ENCODE measurements around the gene GPR68. TPM values are rescaled to one million over a fixed set of nuclear protein-coding genes. Genes with fewer than 3 reads are reported as not detected.

Gene GPR68, protein sequence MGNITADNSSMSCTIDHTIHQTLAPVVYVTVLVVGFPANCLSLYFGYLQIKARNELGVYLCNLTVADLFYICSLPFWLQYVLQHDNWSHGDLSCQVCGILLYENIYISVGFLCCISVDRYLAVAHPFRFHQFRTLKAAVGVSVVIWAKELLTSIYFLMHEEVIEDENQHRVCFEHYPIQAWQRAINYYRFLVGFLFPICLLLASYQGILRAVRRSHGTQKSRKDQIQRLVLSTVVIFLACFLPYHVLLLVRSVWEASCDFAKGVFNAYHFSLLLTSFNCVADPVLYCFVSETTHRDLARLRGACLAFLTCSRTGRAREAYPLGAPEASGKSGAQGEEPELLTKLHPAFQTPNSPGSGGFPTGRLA
- polyA plus RNA-seq (2011; rRNA removed): 0.09 TPM in 2 replicates
- 0.09 and 0.22 TPM in 2 replicates for polyA plus RNA-seq (2012; cell fraction: cytosol; rRNA removed)
- polyA plus RNA-seq (2012; cell fraction: nucleus; rRNA removed): 0.27 and 0.30 TPM in 2 replicates
- 0.07 to 0.09 TPM (median 0.09 TPM) in 3 replicates for polyA plus RNA-seq (2017; fragmentation: RNase III; extraction: RNeasy Plus Mini Kit Qiagen cat#74134 plus additional on column Dnase treatment)
- polyA minus RNA-seq (2011; rRNA and poly(A)+ RNA removed): not detected in 2 replicates

DNA sequence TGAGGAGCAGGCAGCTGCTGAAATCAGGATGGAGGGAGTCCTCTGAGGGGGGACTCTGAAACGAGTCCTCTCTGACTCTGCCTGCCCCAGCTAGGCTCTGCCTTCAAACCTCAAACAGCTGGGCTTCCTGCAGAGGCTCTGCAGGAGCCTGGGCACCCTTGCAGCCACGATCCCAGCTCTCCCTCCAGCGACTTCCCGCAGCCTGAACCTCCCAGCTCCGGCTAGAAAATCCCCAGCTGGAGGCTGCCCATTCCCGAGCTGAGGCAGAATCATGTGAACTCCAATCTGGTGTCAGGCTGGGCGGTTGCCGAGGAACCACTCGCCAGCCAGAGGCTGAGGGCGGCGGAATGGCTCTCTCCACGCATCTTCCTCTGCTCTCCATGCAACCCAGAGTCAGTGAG, at the start of gene GPR68:
Gene GPR68 (minus strand): TSS at position 204 of the 401 bp plus-strand sequence. CDS start 9,654 bp downstream, outside the sequence.
- ChIA-PET CTCF (interaction anchor here (0.6 kb wide), 2 partner anchors 31 to 426 kb away, joined by 3 to 4 read pairs; no protein-coding TSS in a partner anchor), POLR2A (no interaction called here)
- Histone ChIP-seq H3K4me3 (no peak within 1 kb of the TSS), H3K4me2 (no peak within 1 kb of the TSS), H3K27ac (no peak within 1 kb of the TSS), H3K9me3 (no peaks in the 10 kb centered on the region), H3K4me1 (no peaks in the 10 kb centered on the region)
- peak; percentile 33 to 49; a peak in 4 of 6 replicates for ATAC-seq
- 57% methylated on average over 7 of the region's 12 CpGs for WGBS (ENCODE audit: missing lambda C conversion rate)
- DNase-seq (ENCODE audit: low read depth in 1 of 2, low spot score in 1 of 2): no peak
- no peak for TF ChIP-seq GATA3 (IDR thresholded peaks at IDR 0.05; ENCODE audit: borderline replicate concordance)
- no peak for TF ChIP-seq ESRRA (IDR thresholded peaks at IDR 0.05; ENCODE audit: borderline replicate concordance, low read length)
- no peak for TF ChIP-seq HOXB5 (CRISPR knock-in tag; IDR thresholded peaks at IDR 0.05)
- TF ChIP-seq BHLHE40 (IDR thresholded peaks at IDR 0.05; ENCODE audit: low read depth, low read length): no peak
- TF ChIP-seq CHD4 (IDR thresholded peaks at IDR 0.05; ENCODE audit: borderline replicate concordance): no peak
- no peak for TF ChIP-seq CEBPB (IDR thresholded peaks at IDR 0.05)
- TF ChIP-seq, protein P1, sequence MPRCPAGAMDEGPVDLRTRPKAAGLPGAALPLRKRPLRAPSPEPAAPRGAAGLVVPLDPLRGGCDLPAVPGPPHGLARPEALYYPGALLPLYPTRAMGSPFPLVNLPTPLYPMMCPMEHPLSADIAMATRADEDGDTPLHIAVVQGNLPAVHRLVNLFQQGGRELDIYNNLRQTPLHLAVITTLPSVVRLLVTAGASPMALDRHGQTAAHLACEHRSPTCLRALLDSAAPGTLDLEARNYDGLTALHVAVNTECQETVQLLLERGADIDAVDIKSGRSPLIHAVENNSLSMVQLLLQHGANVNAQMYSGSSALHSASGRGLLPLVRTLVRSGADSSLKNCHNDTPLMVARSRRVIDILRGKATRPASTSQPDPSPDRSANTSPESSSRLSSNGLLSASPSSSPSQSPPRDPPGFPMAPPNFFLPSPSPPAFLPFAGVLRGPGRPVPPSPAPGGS (IDR thresholded peaks at IDR 0.05): no peak
- no peak for FAIRE-seq

DNA sequence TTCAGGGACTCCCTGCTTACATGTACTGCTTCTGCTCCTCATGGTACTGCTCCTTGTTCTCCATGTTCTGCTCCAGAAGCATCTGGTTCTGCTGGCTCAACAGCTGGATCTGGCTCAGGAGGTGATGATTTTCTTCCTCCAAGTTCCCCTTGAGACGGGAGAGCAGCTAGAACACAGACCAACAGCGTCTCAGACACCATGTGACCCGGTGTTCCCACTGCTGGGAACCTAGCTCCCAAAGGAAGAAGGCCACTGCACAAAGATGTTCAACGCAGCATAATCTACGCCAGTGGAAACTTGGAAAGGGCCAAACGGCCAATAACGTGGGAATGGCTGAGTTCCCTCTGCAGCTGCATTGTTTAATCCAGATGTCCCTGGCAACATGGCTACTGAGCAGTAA, 49.6 kb upstream of the GPR68 start:
- FAIRE-seq (no peak), DNase-seq (ENCODE audit: low read depth in 1 of 2, low spot score in 1 of 2) (no peak), ATAC-seq (no peak)
- TF ChIP-seq HOXA7 (CRISPR knock-in tag; IDR thresholded peaks at IDR 0.05) (no peak), POLR2A (IDR thresholded peaks at IDR 0.05; ENCODE audit: low read length) (no peak), NFE2L2 (conservative IDR thresholded peaks at IDR 0.05; ENCODE audit: low read length) (no peak), FOXS1 (CRISPR knock-in tag; IDR thresholded peaks at IDR 0.05) (no peak), CBX2 (IDR thresholded peaks at IDR 0.05; ENCODE audit: borderline replicate concordance, low read depth) (no peak), TP53 (CRISPR knock-in tag; IDR thresholded peaks at IDR 0.05) (no peak), RCOR1 (IDR thresholded peaks at IDR 0.05; ENCODE audit: low read depth, low read length) (no peak), RAD21 (conservative IDR thresholded peaks at IDR 0.05 in 1 of 2, IDR thresholded peaks at IDR 0.05 in 1 of 2) (no peak), POLR2AphosphoS2 (conservative IDR thresholded peaks at IDR 0.05; ENCODE audit: low read length) (no peak), EP300 (IDR thresholded peaks at IDR 0.05) (no peak), EHF (CRISPR knock-in tag; IDR thresholded peaks at IDR 0.05) (no peak), HOXB5 (CRISPR knock-in tag; IDR thresholded peaks at IDR 0.05) (no peak)
- TF ChIP-seq, protein P2, sequence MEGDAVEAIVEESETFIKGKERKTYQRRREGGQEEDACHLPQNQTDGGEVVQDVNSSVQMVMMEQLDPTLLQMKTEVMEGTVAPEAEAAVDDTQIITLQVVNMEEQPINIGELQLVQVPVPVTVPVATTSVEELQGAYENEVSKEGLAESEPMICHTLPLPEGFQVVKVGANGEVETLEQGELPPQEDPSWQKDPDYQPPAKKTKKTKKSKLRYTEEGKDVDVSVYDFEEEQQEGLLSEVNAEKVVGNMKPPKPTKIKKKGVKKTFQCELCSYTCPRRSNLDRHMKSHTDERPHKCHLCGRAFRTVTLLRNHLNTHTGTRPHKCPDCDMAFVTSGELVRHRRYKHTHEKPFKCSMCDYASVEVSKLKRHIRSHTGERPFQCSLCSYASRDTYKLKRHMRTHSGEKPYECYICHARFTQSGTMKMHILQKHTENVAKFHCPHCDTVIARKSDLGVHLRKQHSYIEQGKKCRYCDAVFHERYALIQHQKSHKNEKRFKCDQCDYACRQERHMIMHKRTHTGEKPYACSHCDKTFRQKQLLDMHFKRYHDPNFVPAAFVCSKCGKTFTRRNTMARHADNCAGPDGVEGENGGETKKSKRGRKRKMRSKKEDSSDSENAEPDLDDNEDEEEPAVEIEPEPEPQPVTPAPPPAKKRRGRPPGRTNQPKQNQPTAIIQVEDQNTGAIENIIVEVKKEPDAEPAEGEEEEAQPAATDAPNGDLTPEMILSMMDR (IDR thresholded peaks at IDR 0.05): no peak
- TF ChIP-seq, protein P3, sequence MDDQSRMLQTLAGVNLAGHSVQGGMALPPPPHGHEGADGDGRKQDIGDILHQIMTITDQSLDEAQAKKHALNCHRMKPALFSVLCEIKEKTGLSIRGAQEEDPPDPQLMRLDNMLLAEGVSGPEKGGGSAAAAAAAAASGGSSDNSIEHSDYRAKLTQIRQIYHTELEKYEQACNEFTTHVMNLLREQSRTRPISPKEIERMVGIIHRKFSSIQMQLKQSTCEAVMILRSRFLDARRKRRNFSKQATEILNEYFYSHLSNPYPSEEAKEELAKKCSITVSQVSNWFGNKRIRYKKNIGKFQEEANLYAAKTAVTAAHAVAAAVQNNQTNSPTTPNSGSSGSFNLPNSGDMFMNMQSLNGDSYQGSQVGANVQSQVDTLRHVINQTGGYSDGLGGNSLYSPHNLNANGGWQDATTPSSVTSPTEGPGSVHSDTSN (IDR thresholded peaks at IDR 0.05): no peak
- Histone ChIP-seq H3K4me2 (no peak overlapping the region), H3K27ac (no peak overlapping the region), H3K4me3 (no peak overlapping the region), H3K9me3 (no peaks in the 10 kb centered on the region), H3K4me1 (no peaks in the 10 kb centered on the region)
- WGBS (ENCODE audit: missing lambda C conversion rate): 83% methylated on average over 7 of the region's 7 CpGs
- ChIA-PET POLR2A (no interaction called here), CTCF (interaction anchor here (0.9 to 3.7 kb wide), 3 partner anchors 7 to 117 kb away, joined by 3 to 26 read pairs (median 4); no protein-coding TSS in a partner anchor)
